BLaER1 treated with 17β-estradiol and CSF1 and Interleukin-3, amounts not matched to agents 10 nM and 100 nM (cell line): ENCODE measurements around the gene AFF3.

Experiments
- H3K27ac ChIP-seq, 11 experiments: shearing (Covaris generic); formaldehyde crosslinking; 2 replicates each; pipeline ENCODE4 v1.8.1; 2022
- H3K27me3 ChIP-seq, 11 experiments: shearing (Covaris generic); formaldehyde crosslinking; 2 replicates each; pipeline ENCODE4 v1.8.1; 2022
- H3K36me3 ChIP-seq, 11 experiments: shearing (Covaris generic); formaldehyde crosslinking; 2 replicates each; pipeline ENCODE4 v1.8.1; 2022
- H3K4me1 ChIP-seq, 10 experiments: shearing (Covaris generic); formaldehyde crosslinking; 2 replicates each; pipeline ENCODE4 v1.8.1; 2022
- H3K4me2 ChIP-seq, 11 experiments: shearing (Covaris generic); formaldehyde crosslinking; 2 replicates each; pipeline ENCODE4 v1.8.1; 2022
- H3K4me3 ChIP-seq, 10 experiments: shearing (Covaris generic); formaldehyde crosslinking; 2 replicates each; pipeline ENCODE4 v1.8.1; 2022
- H3K9ac ChIP-seq, 11 experiments: shearing (Covaris generic); formaldehyde crosslinking; 2 replicates each; pipeline ENCODE4 v1.8.1; 2022
- H3K9me3 ChIP-seq, 11 experiments: shearing (Covaris generic); formaldehyde crosslinking; replicated peaks in 1 of 11; 2 replicates each; pipeline ENCODE4 v1.8.1; 2022
- H4K20me1 ChIP-seq, 11 experiments: shearing (Covaris generic); formaldehyde crosslinking; 2 replicates each; pipeline ENCODE4 v1.8.1; 2022
- Cebpa-rat ChIP-seq, 11 experiments: shearing (Covaris generic); IDR thresholded peaks; 2 replicates each; pipeline ENCODE4 v1.8.1; 2022

Gene AFF3

GRCh38 chr2:99857372-99857771 is 285.0 kb downstream of the AFF3 start:
- H3K27ac ChIP-seq, result no peak overlapping the region
- no peak overlapping the region for H3K4me2 ChIP-seq
- no peak overlapping the region for H3K9ac ChIP-seq
- H3K4me3 ChIP-seq, result no peak overlapping the region
- TF ChIP-seq Cebpa-rat (IDR thresholded peaks at IDR 0.05), result no peak
- peaks cover 0 to 17% (median 0%) of the 10 kb centered on the region in 11 experiments; a peak in 5 of 22 replicates for H4K20me1 ChIP-seq
- peaks cover 0 to 17% (median 0%) of the 10 kb centered on the region in 11 experiments; a peak in 4 of 22 replicates for H3K27me3 ChIP-seq
- peaks cover 0 to 5% (median 0%) of the 10 kb centered on the region in 11 experiments; a peak in 1 of 22 replicates for H3K36me3 ChIP-seq
- H3K9me3 ChIP-seq, result peaks cover 0 to 24% (median 11%) of the 10 kb centered on the region in 11 experiments; a peak in 11 of 22 replicates
- H3K4me1 ChIP-seq, result peaks cover 16 to 47% (median 40%) of the 10 kb centered on the region in 10 experiments

DNA sequence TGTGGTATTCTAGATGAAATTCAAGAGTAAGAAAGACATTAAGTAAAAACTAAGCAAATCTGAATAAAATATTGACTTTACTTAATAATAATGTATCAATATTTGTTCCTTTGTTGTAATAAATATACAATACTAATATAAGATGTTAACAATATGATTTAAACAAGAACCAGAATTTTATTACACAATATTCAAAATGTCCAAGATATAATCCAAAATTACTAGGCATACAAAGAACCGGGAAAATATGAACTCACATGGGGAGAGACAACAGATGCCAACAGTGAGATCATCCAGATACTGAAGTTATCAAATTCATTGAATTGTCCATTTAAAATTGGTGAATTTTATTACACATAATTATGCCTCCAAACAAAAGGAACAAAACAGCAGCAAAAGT is 286.3 kb downstream of the AFF3 start:
- TF ChIP-seq Cebpa-rat (IDR thresholded peaks at IDR 0.05), result no peak
- H3K9ac ChIP-seq, result no peak overlapping the region
- H3K27ac ChIP-seq, result no peak overlapping the region
- H4K20me1 ChIP-seq, result peaks cover 0 to 7% (median 0%) of the 10 kb centered on the region in 11 experiments; a peak in 4 of 22 replicates
- H3K27me3 ChIP-seq, result peaks cover 0 to 17% (median 0%) of the 10 kb centered on the region in 11 experiments; a peak in 4 of 22 replicates
- peaks cover 0 to 5% (median 0%) of the 10 kb centered on the region in 11 experiments; a peak in 1 of 22 replicates for H3K36me3 ChIP-seq
- H3K4me1 ChIP-seq, result peaks cover 3 to 34% (median 27%) of the 10 kb centered on the region in 10 experiments
- H3K4me2 ChIP-seq, result no peak overlapping the region
- peaks cover 0 to 26% (median 11%) of the 10 kb centered on the region in 11 experiments; a peak in 11 of 22 replicates for H3K9me3 ChIP-seq
- H3K4me3 ChIP-seq, result no peak overlapping the region

GRCh38 chr2:99854236-99854852 is 288.0 kb downstream of the AFF3 start:
- peaks cover 0 to 11% (median 0%) of the 10 kb centered on the region in 11 experiments; a peak in 2 of 22 replicates for H4K20me1 ChIP-seq
- H3K4me3 ChIP-seq, result no peak overlapping the region
- no peak overlapping the region for H3K27ac ChIP-seq
- H3K4me1 ChIP-seq, result peaks cover 0 to 16% (median 9%) of the 10 kb centered on the region in 10 experiments; a peak in 15 of 20 replicates
- no peak overlapping the region for H3K4me2 ChIP-seq
- TF ChIP-seq Cebpa-rat (IDR thresholded peaks at IDR 0.05), result no peak
- H3K9ac ChIP-seq, result no peak overlapping the region
- H3K36me3 ChIP-seq, result peaks cover 0 to 5% (median 0%) of the 10 kb centered on the region in 11 experiments; a peak in 1 of 22 replicates
- peaks cover 0 to 26% (median 11%) of the 10 kb centered on the region in 11 experiments; a peak in 11 of 22 replicates for H3K9me3 ChIP-seq
- H3K27me3 ChIP-seq, result peaks cover 0 to 10% (median 0%) of the 10 kb centered on the region in 11 experiments; a peak in 4 of 22 replicates

- Histone ChIP-seq H4K20me1 (peaks cover 0 to 7% (median 0%) of the 10 kb centered on the region in 11 experiments; a peak in 2 of 22 replicates), H3K27me3 (no peaks in the 10 kb centered on the region), H3K36me3 (peaks cover 0 to 5% (median 0%) of the 10 kb centered on the region in 11 experiments; a peak in 1 of 22 replicates), H3K9ac (no peak overlapping the region), H3K4me3 (no peak overlapping the region), H3K27ac (no peak overlapping the region), H3K4me1 (peaks cover 0 to 2% (median 0%) of the 10 kb centered on the region in 10 experiments; a peak in 2 of 20 replicates), H3K9me3 (peaks cover 0 to 26% (median 11%) of the 10 kb centered on the region in 11 experiments; a peak in 11 of 22 replicates), H3K4me2 (no peak overlapping the region)
- TF ChIP-seq Cebpa-rat (IDR thresholded peaks at IDR 0.05), result no peak
Measured at GRCh38 chr2:99852956-99853355, 289.4 kb downstream of the AFF3 start.

- H3K4me3 ChIP-seq, result no peak overlapping the region
- H3K4me1 ChIP-seq, result no peaks in the 10 kb centered on the region
- H3K36me3 ChIP-seq, result peaks cover 0 to 5% (median 0%) of the 10 kb centered on the region in 11 experiments; a peak in 1 of 22 replicates
- H4K20me1 ChIP-seq, result peaks cover 0 to 4% (median 0%) of the 10 kb centered on the region in 11 experiments; a peak in 2 of 22 replicates
- no peak overlapping the region for H3K4me2 ChIP-seq
- no peak for TF ChIP-seq Cebpa-rat (IDR thresholded peaks at IDR 0.05)
- no peak overlapping the region for H3K27ac ChIP-seq
- no peak overlapping the region for H3K9ac ChIP-seq
- peaks cover 0 to 26% (median 11%) of the 10 kb centered on the region in 11 experiments; a peak in 11 of 22 replicates for H3K9me3 ChIP-seq
- H3K27me3 ChIP-seq, result no peaks in the 10 kb centered on the region
Measured at GRCh38 chr2:99852376-99852934, 289.9 kb downstream of the AFF3 start.

DNA sequence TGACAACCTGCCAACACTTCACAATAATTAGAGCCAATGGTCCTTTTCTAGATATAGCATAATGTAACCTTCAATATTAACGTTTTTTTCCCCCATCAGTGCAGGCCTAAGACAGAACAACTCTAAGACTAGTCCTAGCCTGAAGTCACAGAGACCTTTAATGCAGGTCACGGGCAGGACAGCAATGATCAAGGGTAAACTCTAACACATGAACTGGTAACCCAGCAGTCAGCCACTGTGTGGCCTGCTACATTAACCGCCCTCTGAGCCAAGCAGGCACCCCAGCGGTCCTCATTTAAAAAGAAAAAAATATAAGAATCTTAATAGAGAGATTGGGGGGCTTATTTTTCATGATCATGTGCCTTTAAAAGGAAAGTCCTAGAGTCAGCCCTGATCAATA is 290.6 kb downstream of the AFF3 start:
- Histone ChIP-seq H3K27ac (no peak overlapping the region), H3K4me3 (no peak overlapping the region), H3K4me2 (no peak overlapping the region), H3K9ac (no peak overlapping the region), H3K36me3 (peaks cover 0 to 5% (median 0%) of the 10 kb centered on the region in 11 experiments; a peak in 1 of 22 replicates), H3K9me3 (peaks cover 0 to 25% (median 11%) of the 10 kb centered on the region in 11 experiments; a peak in 11 of 22 replicates), H4K20me1 (peaks cover 0 to 4% (median 0%) of the 10 kb centered on the region in 11 experiments; a peak in 2 of 22 replicates), H3K27me3 (no peaks in the 10 kb centered on the region), H3K4me1 (no peaks in the 10 kb centered on the region)
- TF ChIP-seq Cebpa-rat (IDR thresholded peaks at IDR 0.05), result no peak

DNA sequence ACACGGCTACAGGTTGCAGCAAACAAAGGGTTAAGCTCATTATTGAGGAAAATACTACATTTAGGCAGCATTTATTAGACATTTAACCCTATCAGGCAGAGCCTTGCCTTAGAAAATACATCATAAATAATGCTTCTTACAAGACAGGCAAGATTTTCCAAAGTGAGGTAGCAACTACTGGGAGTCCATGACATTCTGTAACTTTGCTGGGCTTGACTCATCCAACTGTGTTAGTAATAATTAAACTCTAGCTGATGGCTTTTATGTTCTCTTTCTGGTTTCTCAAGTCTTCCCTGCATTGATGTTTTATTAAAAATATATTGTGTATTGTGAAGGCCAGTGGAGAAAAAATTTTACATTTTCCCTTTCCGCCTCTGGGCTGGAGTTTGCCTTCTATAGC is 291.3 kb downstream of the AFF3 start:
- no peak overlapping the region for H3K27ac ChIP-seq
- no peak overlapping the region for H3K4me3 ChIP-seq
- H3K9ac ChIP-seq, result no peak overlapping the region
- H3K4me2 ChIP-seq, result no peak overlapping the region
- H3K36me3 ChIP-seq, result peaks cover 0 to 5% (median 0%) of the 10 kb centered on the region in 11 experiments; a peak in 1 of 22 replicates
- H3K27me3 ChIP-seq, result no peaks in the 10 kb centered on the region
- H3K9me3 ChIP-seq, result peaks cover 0 to 20% (median 9%) of the 10 kb centered on the region in 11 experiments; a peak in 11 of 22 replicates
- H4K20me1 ChIP-seq, result peaks cover 0 to 4% (median 0%) of the 10 kb centered on the region in 11 experiments; a peak in 2 of 22 replicates
- no peaks in the 10 kb centered on the region for H3K4me1 ChIP-seq
- TF ChIP-seq Cebpa-rat (IDR thresholded peaks at IDR 0.05), result no peak

GRCh38 chr2:99850084-99850710 is 292.2 kb downstream of the AFF3 start:
- TF ChIP-seq Cebpa-rat (IDR thresholded peaks at IDR 0.05), result no peak
- H3K27me3 ChIP-seq, result no peaks in the 10 kb centered on the region
- no peak overlapping the region for H3K9ac ChIP-seq
- H3K36me3 ChIP-seq, result 0 out of 22 replicates have a peak, but pooled peaks cover 0 to 4% (median 0%) of the 10 kb centered on the region in 11 experiments
- no peak overlapping the region for H3K27ac ChIP-seq
- peaks cover 0 to 14% (median 2%) of the 10 kb centered on the region in 11 experiments; a peak in 6 of 22 replicates for H3K9me3 ChIP-seq
- no peak overlapping the region for H3K4me3 ChIP-seq
- no peaks in the 10 kb centered on the region for H3K4me1 ChIP-seq
- peaks cover 0 to 4% (median 0%) of the 10 kb centered on the region in 11 experiments; a peak in 2 of 22 replicates for H4K20me1 ChIP-seq
- no peak overlapping the region for H3K4me2 ChIP-seq
